GM19351 (cell line): ENCODE results near the gene WNT7B.

Source experiments
- ATAC-seq: cut with Tn5 transposase; IDR thresholded peaks from one replicate; pipeline ENCODE4 v1.9.1; 2021; ENCODE audit warnings: mild to moderate bottlenecking, moderate library complexity; ENCODE audit not compliant: unreplicated experiment

WNT7B gene

DNA sequence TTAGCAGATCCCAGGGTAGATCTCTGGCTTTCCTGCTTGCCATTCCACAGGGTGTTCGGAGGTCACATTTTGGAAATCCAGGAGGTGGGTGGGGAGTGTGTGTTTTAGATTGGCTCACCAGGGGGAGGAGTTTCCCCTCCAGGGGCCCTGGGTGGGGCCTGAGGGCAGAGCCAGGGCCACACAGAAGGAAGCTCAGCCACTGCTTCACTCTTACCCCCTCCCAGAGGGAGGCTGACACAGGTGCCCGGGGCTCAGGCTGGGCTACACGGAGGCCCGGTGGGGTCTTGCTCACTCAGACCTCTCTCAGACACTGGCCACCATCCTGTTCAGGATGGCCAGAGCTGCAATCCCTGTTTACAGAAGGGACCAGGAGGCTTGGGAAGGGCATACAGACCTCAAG is 2.5 kb downstream of the WNT7B start:
- ATAC-seq, result no peak

DNA sequence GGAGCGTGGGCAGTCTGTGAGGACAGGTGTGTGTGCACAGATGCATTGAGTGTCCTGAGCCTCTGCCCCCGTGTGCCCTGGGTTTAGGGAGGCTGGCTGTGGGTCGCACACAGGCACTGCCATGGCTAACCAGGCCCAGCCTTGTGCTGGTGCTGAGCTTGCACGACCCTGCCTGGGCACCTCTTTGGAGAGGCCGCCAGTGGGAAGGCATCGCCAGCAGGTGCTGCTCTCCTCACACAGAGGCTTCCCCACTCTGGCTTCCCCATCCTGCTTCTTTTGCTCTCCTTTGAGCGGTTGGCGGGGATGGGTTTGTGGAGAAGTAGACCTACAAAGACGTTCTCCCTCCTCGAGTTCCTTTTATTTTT is 4.1 kb downstream of the WNT7B start:
- ATAC-seq, result no peak

DNA sequence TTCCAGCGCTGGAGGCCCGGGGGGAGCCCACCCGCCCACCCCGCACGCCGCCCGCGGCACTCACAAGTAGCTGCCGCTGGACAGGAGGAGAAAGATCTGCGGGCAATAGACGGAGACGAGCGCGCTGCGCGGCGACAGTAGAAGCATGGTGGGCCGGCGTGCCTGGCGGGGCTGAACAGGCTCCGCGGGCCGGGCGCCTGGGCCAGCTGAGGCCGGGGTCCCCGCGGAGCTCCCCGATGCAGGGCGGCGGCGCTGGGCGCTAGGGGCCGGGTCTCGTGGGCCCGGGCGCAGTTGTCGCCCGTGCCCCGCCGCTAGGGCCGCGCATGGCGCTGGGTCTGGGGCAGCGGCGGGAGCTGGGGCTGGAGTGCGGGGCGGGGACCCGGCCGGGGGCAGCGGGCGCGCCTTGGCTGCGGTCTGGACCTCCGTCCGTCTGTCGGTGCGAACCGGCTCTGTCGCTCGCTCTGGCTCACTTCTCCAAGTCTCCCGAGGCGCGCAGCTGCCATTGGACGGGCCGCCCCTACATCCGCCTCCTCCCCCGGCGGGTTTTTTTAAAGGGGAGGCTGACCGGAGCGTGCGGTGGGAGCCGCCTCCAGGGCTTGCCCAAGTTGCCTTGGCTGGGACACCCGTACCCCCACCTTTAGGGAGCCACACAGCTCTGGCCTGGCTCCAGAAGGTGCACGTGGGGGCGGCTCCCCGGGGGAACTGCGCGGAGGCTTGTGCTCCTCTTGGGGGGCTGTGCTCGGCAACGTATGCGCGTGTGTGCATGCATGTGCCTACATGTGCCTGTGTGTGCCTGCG is 4.7 kb downstream of the WNT7B start:
- ATAC-seq, result no peak

GRCh38 chr22:45971408-45972028 is 5.4 kb downstream of the WNT7B start:
- ATAC-seq, result no peak

- ATAC-seq, result no peak
Observed at GRCh38 chr22:45970705-45971407, 6.1 kb downstream of the WNT7B start.

DNA sequence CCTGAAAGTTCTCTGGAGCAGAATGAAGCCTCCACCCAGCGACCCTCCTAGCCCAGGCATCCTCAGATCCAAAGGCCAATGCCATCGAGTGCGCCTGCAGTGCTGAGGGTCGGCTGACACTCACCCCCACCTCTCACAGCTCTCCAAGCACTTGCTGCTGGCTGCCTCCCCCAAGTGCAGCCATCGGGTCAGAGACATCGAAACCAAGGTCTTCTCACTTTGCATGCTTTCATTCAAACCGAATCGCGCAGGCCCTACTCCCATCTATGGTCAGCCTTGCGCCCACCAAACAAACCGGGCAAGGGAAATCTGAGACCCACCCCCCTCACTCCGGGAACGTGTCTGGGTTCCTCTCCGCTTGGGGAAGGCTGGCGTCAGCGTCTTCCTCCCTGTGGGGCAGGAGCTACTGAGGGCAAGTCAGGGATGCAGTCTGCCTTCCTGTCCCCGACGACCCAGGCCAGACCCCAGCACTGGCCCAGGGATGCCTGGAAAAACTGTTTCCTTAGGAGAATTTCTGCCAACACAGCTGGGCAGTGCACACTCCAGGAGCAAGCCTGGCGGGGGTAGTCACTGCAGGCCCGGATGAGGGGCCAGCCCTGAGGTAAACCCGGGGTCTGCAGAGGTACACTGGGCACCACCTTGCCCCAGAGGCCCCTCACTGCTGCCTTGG is 7.0 kb downstream of the WNT7B start:
- no peak for ATAC-seq

- ATAC-seq, result no peak
Observed at GRCh38 chr22:45969414-45969799, 7.6 kb downstream of the WNT7B start.

GRCh38 chr22:45968751-45969413 is 8.1 kb downstream of the WNT7B start:
- no peak for ATAC-seq

- ATAC-seq, result no peak
Observed at GRCh38 chr22:45968003-45968650, 8.8 kb downstream of the WNT7B start.

- ATAC-seq, result no peak
Observed at GRCh38 chr22:45966895-45967365, 10.0 kb downstream of the WNT7B start.

GRCh38 chr22:45966320-45966894 is 10.6 kb downstream of the WNT7B start:
- ATAC-seq, result no peak

GRCh38 chr22:45965563-45965962 is 11.4 kb downstream of the WNT7B start:
- no peak for ATAC-seq

- ATAC-seq, result no peak
Observed at GRCh38 chr22:45964926-45965527, 11.9 kb downstream of the WNT7B start.

GRCh38 chr22:45964372-45964771 is 12.6 kb downstream of the WNT7B start:
- ATAC-seq, result no peak

DNA sequence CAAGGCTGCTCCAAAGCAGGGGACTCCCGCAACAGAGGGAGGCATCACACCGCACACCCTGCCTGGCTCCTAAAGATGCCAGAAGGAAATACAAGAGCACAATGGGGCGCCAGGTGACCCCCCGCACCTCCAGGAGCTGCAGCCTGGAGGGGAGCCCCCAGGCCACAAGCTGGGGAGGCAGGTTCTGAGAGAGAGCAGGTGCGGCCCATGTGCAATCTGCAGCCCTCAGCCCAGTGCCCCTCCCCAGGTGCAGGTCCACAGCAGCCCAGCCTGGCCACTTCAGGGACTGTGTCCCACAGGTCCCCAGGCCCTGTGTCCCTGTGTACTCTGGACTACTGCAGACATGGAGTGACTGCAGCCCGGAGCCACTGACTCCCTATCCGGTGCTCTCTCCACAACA is 13.1 kb downstream of the WNT7B start:
- ATAC-seq, result no peak

DNA sequence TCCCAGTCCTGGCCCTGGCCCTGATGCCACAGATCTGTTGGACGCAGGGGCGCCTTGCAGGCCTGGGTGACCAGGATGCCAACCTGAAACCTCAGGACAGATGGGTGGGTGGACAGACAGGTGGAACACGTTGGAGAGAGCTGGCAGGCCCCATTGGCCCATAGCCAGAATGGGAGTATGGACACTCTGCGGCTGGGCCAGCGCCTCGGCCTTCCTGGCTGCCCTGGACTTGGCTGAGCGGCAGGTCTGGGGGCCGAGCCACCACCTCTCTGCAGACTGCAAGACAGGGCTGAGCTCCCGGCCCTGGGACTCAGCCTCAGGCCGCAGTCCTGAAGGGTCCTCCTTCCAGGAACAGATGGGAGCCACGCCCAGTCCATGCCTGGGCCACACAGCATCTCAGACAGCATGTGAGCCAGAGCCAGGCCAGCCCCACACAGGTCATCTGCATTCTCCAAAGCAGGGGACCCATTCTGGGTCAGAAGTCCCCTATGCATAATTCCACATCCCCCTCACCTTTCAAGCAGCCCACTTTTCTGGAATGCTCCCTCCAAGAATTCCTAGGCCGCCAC is 14.1 kb downstream of the WNT7B start:
- ATAC-seq, result no peak

DNA sequence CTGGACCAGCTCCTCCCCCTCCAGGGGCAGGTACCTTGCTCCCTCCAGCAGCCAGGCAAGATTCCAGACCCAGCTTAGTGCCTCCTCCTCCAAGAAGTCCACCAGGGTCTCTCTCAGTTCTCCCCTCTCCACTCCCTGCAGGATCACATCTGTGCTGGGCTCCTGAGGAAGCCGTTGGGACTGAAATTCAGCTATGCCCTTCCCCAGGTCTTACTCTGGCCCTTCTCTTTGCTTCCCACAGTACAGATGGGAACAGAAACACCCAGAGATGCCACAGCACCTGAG is 14.6 kb downstream of the WNT7B start:
- no peak for ATAC-seq

GRCh38 chr22:45961679-45962433 is 15.1 kb downstream of the WNT7B start:
- ATAC-seq, result no peak
